Choroid plexus epithelial cell (primary cell): ENCODE measurements around the gene CACNA1H.
"Not testable (repeated sequence)": the region's sequence is repeated elsewhere in the genome, so short reads cannot be mapped to it uniquely, and the experiment has no call there.

ENCODE experiments used
- DNase-seq: peaks from one replicate; pipeline ENCODE4 v3.0.0-alpha.2; 2010; ENCODE audit warnings: low read depth
- H3K4me3 ChIP-seq: 2 replicates; pipeline ENCODE4 v1.5.1; 2011; ENCODE audit warnings: low read depth, mild to moderate bottlenecking, control low read depth, low read length, moderate library complexity
- CTCF ChIP-seq: conservative IDR thresholded peaks from 2 replicates; pipeline ENCODE4 v1.5.1; 2011; ENCODE audit warnings: low read depth, mild to moderate bottlenecking, control low read depth, inconsistent platforms, low read length, moderate library complexity

Gene CACNA1H

GRCh38 chr16:1230471-1231212 is 77.7 kb downstream of the CACNA1H start:
- H3K4me3 ChIP-seq, DNase-seq: not testable (repeated sequence)

- H3K4me3 ChIP-seq, DNase-seq: not testable (repeated sequence)
Measured at GRCh38 chr16:1231301-1231700, 78.4 kb downstream of the CACNA1H start.

DNA sequence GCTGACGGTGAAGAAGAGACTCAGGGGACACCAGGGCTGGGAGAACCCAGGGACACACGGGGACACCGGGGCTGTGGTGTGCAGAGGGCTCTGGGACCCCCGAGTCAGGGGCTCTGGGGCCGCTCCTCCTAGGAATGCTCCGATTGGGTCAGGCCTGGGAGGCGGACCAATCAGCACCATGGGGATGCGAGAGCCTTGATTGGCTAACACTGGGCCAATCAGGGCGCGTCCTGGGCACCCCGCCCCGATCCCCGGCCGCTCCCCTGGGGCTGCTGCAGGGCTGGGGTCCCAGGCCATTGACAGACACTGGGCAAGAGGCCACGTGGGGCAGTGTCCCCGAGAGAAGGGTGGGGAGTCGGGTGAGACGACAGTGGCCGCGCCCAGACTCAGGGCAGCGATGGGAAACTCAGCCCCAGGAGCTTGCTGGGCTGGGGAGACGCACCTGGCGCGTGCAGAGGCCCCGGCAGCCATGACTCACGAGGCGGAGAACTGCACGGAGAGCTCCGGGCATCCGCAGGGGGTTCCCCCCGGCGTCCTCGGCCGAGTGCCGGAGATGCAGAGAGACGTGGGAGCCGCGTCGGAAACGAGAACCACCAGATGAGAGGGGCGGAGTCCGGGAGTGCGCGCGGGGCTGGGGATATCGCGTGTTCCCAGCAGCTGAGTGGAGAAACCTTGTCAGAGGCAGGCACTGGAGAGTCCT is 79.3 kb downstream of the CACNA1H start:
- DNase-seq: not testable (repeated sequence)

DNA sequence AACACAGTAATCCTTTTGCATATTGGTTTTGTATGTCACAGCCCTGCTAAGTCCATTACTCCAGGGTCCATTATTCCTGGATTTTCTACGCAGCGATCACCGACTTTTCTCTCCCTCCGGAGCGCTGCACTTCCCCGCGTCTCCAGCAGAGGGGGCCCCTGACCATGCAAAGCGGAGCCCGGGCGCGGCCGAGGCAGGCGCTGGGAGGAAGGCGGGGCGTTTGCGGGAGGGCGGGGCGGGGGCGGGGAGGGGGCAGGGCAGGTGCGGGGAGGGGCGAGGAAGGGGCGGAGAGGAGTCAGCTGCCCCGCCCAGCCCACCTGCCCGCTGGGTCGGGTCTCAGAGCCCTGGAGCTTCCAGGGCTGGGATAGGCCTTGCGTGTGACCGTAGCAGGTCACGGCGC is 83.8 kb downstream of the CACNA1H start:
- DNase-seq, H3K4me3 ChIP-seq: not testable (repeated sequence)

More for the DNA sequence above, 79.3 kb downstream of the CACNA1H start:
- not testable (repeated sequence) for H3K4me3 ChIP-seq

DNA sequence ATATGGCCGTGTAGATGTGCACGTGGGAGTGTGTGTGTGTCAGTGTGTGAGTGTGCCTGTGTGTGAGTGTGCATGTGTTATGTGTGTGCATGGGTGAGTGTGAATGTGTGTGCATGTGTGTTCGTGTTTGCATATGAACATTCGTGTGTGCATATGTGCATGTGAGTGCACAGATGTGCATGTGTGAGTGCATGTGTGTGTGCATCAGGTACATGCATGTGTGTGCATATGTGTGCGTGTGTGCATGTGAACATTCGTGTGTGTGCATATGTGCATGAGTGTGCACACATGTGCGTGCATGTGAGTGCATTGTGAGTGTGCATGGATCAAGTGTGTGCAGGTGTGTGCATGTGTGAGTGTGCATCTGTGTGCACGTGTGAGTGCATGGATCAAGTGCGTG is 85.1 kb downstream of the CACNA1H start:
- no peak for TF ChIP-seq CTCF
- H3K4me3 ChIP-seq: no peak overlapping the region
- DNase-seq: no peak

- DNase-seq, H3K4me3 ChIP-seq: not testable (repeated sequence)
Measured at GRCh38 chr16:1238909-1239308, 86.0 kb downstream of the CACNA1H start.

- not testable (repeated sequence) for DNase-seq, H3K4me3 ChIP-seq
Measured at GRCh38 chr16:1239575-1239974, 86.7 kb downstream of the CACNA1H start.

GRCh38 chr16:1240436-1240835 is 87.5 kb downstream of the CACNA1H start, which contains the start of gene TPSAB1:
Gene TPSAB1 (plus strand): TSS chr16:1240705. CDS start chr16:1240939, 234 bp downstream.
- DNase-seq, H3K4me3 ChIP-seq: not testable (repeated sequence)

GRCh38 chr16:1241081-1241480 is 88.2 kb downstream of the CACNA1H start:
- not testable (repeated sequence) for DNase-seq, H3K4me3 ChIP-seq

GRCh38 chr16:1243363-1243762 is 90.5 kb downstream of the CACNA1H start:
- DNase-seq, H3K4me3 ChIP-seq: not testable (repeated sequence)

- H3K4me3 ChIP-seq, DNase-seq: not testable (repeated sequence)
Measured at GRCh38 chr16:1243907-1244850, 91.3 kb downstream of the CACNA1H start.

DNA sequence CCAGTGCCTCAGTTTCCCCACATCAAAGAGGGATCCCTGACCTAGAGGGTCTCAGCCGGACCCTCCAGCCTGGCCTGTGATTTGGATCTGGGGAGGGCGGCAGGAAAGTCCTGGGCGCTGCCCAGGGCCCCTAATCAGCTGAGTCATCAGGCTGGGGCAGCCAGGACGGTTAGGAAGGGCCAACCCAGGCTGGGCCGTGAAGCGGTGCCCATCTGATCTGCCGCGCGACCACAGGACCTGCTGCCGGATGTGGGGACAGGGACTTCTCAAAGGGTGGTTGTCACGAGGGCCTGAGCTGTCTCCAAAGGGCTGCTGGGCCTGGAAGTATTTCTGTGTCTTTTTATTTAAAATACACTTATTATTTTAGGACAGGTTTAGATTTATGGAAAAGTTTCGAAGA is 92.0 kb downstream of the CACNA1H start:
- H3K4me3 ChIP-seq: no peak overlapping the region
- no peak for TF ChIP-seq CTCF
- no peak for DNase-seq
